Calu3 (cell line): ENCODE results near the gene TMEM9B. TPM values are rescaled to one million over a fixed set of nuclear protein-coding genes. Genes with fewer than 3 reads are reported as not detected.

Experiments
- BruUV-seq: library from RNA; stranded (reverse); fragments of 400-500 nt; replicated peaks from 2 replicates; lab custom pipeline; 2021; lab: Mats Ljungman, UMichigan
- CTCF ChIA-PET: fragments of 300-600 bp; sonication (Branson Sonifier 250); formaldehyde crosslinking; loops from one replicate; lab custom pipeline; 2022; ENCODE audit warnings: antibody characterized with exemption; lab: Charles Lee
- DNase-seq: peaks from one replicate; pipeline ENCODE4 v3.0.0; 2022
- H3K27ac Mint-ChIP-seq: one replicate; pipeline ENCODE4 v1.8.0; 2022; ENCODE audit warnings: mixed read lengths; ENCODE audit not compliant: unreplicated experiment
- H3K27me3 Mint-ChIP-seq: one replicate; pipeline ENCODE4 v1.8.0; 2022; ENCODE audit warnings: mixed read lengths; ENCODE audit not compliant: unreplicated experiment
- H3K36me3 Mint-ChIP-seq: one replicate; pipeline ENCODE4 v1.8.0; 2022; ENCODE audit warnings: mild to moderate bottlenecking, moderate library complexity, mixed read lengths; ENCODE audit not compliant: insufficient read depth, unreplicated experiment
- H3K4me1 Mint-ChIP-seq: one replicate; pipeline ENCODE4 v1.8.0; 2022; ENCODE audit warnings: mild to moderate bottlenecking, low read depth, mixed read lengths; ENCODE audit not compliant: unreplicated experiment
- H3K4me3 Mint-ChIP-seq: one replicate; pipeline ENCODE4 v1.8.0; 2022; ENCODE audit warnings: mild to moderate bottlenecking, low read depth, moderate library complexity, mixed read lengths; ENCODE audit not compliant: unreplicated experiment
- H3K9me3 Mint-ChIP-seq: one replicate; pipeline ENCODE4 v1.8.0; 2022; ENCODE audit warnings: low read depth, mixed read lengths; ENCODE audit not compliant: unreplicated experiment
- CTCF ChIP-seq: fragments of 200-600 bp; IDR thresholded peaks from one replicate; pipeline ENCODE4 v1.8.0; 2022; ENCODE audit warnings: antibody characterized with exemption; ENCODE audit not compliant: unreplicated experiment
- intact Hi-C: fragments of 100-400 bp; cut with micrococcal nuclease; formaldehyde crosslinking; loops from one replicate; pipeline ENCODE4 v1.10.0; 2022; ENCODE audit not compliant: unreplicated experiment
- total RNA-seq: library from RNA; stranded (reverse); gene quantifications from 2 replicates; pipeline ENCODE4 v1.2.3, GENCODE V29; 2022

The TMEM9B gene
- total RNA-seq, 1 experiment from 2014 or later = 31.5 TPM

- intact Hi-C loops = no loop called here
- no peaks in the 10 kb centered on the region for H3K27me3 Mint-ChIP-seq
- BruUV-seq = TSS peak; percentile 48
- no peak overlapping the region for H3K4me3 Mint-ChIP-seq
- CTCF ChIA-PET = no interaction called here
- no peak for DNase-seq
- H3K9me3 Mint-ChIP-seq = no peaks in the 10 kb centered on the region
- no peak overlapping the region for H3K27ac Mint-ChIP-seq
- no peak for TF ChIP-seq CTCF
- H3K36me3 Mint-ChIP-seq = peaks cover 7% of the 10 kb centered on the region
- no peaks in the 10 kb centered on the region for H3K4me1 Mint-ChIP-seq
Observed at GRCh38 chr11:8947230-8947943, 16.9 kb downstream of the TMEM9B start.

- Mint-ChIP-seq H3K9me3 (no peaks in the 10 kb centered on the region), H3K27me3 (peaks cover 18% of the 10 kb centered on the region), H3K27ac (no peak within 1 kb of the TSS), H3K4me3 (no peak within 1 kb of the TSS), H3K36me3 (no peaks in the 10 kb centered on the region), H3K4me1 (no peaks in the 10 kb centered on the region)
- no TSS peak for BruUV-seq
- TF ChIP-seq CTCF = no peak
- CTCF ChIA-PET = interaction anchor here (0.6 kb wide), 1 partner anchor 404 kb away, joined by 3 read pairs; no protein-coding TSS in a partner anchor
- intact Hi-C loops = no loop called here
- DNase-seq = no peak
Observed at GRCh38 chr11:8942518-8943066, 21.6 kb downstream of the TMEM9B start, which contains the start of gene ASCL3. ASCL3 (minus strand) TSS chr11:8943016; CDS start chr11:8938161, 4,855 bp downstream.

GRCh38 chr11:8941341-8942103, 22.7 kb downstream of the TMEM9B start:
- H3K27me3 Mint-ChIP-seq = peaks cover 18% of the 10 kb centered on the region
- H3K4me1 Mint-ChIP-seq = no peaks in the 10 kb centered on the region
- no peak for TF ChIP-seq CTCF
- no TSS peak for BruUV-seq
- DNase-seq = no peak
- no peak overlapping the region for H3K4me3 Mint-ChIP-seq
- H3K36me3 Mint-ChIP-seq = no peaks in the 10 kb centered on the region
- intact Hi-C loops = no loop called here
- no peak overlapping the region for H3K27ac Mint-ChIP-seq
- no peaks in the 10 kb centered on the region for H3K9me3 Mint-ChIP-seq
- CTCF ChIA-PET = no interaction called here

GRCh38 chr11:8937659-8938058, 26.6 kb downstream of the TMEM9B start:
- no peak for DNase-seq
- Mint-ChIP-seq H3K27me3 (peaks cover 27% of the 10 kb centered on the region), H3K4me1 (peaks cover 17% of the 10 kb centered on the region), H3K36me3 (no peaks in the 10 kb centered on the region), H3K4me3 (no peak overlapping the region), H3K27ac (no peak overlapping the region), H3K9me3 (no peaks in the 10 kb centered on the region)
- TF ChIP-seq CTCF = no peak
- BruUV-seq = no TSS peak
- intact Hi-C loops = no loop called here
- CTCF ChIA-PET = interaction anchor here (0.6 kb wide), 1 partner anchor 12 kb away, joined by 4 read pairs; no protein-coding TSS in a partner anchor
